SK-N-SH treated with all-trans-retinoic acid at 6 μM for 48 hours (cell line): ENCODE measurements around the gene PRCC.

Experiments
- ARNTL ChIP-seq: fragments of 450-650 bp; formaldehyde crosslinking; IDR thresholded peaks from 2 replicates; pipeline ENCODE4 v1.5.0; 2020; ENCODE audit warnings: low read depth, mild to moderate bottlenecking, moderate library complexity, borderline replicate concordance
- GLIS3 ChIP-seq: fragments of 250-450 bp; sonication (Bioruptor Pico); IDR thresholded peaks from 2 replicates; pipeline ENCODE4 v1.5.0; 2020; ENCODE audit warnings: mild to moderate bottlenecking, moderate library complexity
- ZNF70 ChIP-seq: fragments of 450-650 bp; formaldehyde crosslinking; IDR thresholded peaks from 2 replicates; pipeline ENCODE4 v1.5.0; 2020; ENCODE audit warnings: mild to moderate bottlenecking, moderate library complexity
- TF ChIP-seq, protein P1 (sequence below): fragments of 250-450 bp; sonication (Bioruptor Pico); IDR thresholded peaks from 2 replicates; pipeline ENCODE4 v1.8.0; 2020; ENCODE audit warnings: mild to moderate bottlenecking, moderate library complexity, borderline replicate concordance

DNA sequence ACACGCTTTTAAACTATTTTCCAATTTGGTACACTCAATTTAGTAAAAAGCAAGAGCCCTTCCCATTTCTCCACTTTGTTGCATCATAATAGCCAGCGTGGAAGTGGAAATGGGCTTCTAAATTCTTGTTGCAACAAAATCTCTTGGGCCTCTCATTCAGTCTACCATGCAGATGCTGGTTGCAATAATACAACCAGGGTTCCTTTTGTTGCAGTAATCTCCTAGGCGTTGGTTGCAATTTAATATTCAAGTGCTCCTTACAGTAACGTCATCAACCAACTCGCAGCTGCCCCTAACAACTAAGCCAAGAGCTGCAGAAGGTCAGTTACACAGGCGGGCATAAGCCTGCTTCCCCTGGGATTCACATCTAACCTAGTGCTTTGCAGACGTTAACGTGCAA lies 13.1 kb upstream of the PRCC start:
- TF ChIP-seq, protein P1, sequence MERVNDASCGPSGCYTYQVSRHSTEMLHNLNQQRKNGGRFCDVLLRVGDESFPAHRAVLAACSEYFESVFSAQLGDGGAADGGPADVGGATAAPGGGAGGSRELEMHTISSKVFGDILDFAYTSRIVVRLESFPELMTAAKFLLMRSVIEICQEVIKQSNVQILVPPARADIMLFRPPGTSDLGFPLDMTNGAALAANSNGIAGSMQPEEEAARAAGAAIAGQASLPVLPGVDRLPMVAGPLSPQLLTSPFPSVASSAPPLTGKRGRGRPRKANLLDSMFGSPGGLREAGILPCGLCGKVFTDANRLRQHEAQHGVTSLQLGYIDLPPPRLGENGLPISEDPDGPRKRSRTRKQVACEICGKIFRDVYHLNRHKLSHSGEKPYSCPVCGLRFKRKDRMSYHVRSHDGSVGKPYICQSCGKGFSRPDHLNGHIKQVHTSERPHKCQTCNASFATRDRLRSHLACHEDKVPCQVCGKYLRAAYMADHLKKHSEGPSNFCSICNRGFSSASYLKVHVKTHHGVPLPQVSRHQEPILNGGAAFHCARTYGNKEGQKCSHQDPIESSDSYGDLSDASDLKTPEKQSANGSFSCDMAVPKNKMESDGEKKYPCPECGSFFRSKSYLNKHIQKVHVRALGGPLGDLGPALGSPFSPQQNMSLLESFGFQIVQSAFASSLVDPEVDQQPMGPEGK (CRISPR knock-in tag) = no peak
- no peak for TF ChIP-seq ZNF70
- no peak for TF ChIP-seq ARNTL
- no peak for TF ChIP-seq GLIS3 (CRISPR knock-in tag)
